HEK293T (cell line): ENCODE data around the gene PPP3R2.

Source experiments
- CTCF ChIA-PET: fragments of 350-600 bp; formaldehyde crosslinking; extraction: SDS; loops from one replicate; lab custom pipeline; 2021; ENCODE audit warnings: antibody characterized with exemption, inconsistent platforms; lab: Yijun Ruan, JAX
- POLR2A ChIA-PET: fragments of 350-600 bp; formaldehyde crosslinking; extraction: SDS; loops from one replicate; lab custom pipeline; 2020; ENCODE audit warnings: antibody characterized with exemption, inconsistent platforms; lab: Yijun Ruan, JAX
- DNase-seq: peaks from one replicate; pipeline ENCODE4 v3.0.0; 2012; ENCODE audit warnings: mixed read lengths; ENCODE audit errors: extremely low spot score
- ARNT ChIP-seq: fragments of 450-650 bp; IDR thresholded peaks from 2 replicates; pipeline ENCODE4 v1.6.1; 2017; ENCODE audit warnings: mild to moderate bottlenecking
- BHLHE40 ChIP-seq: fragments of 450-650 bp; IDR thresholded peaks from 2 replicates; pipeline ENCODE4 v1.6.1; 2016; ENCODE audit warnings: mild to moderate bottlenecking, moderate library complexity, borderline replicate concordance
- CTBP1 ChIP-seq: fragments of 450-650 bp; IDR thresholded peaks from 2 replicates; pipeline ENCODE4 v1.6.1; 2016; ENCODE audit warnings: borderline replicate concordance
- ELF4 ChIP-seq: fragments of 450-650 bp; IDR thresholded peaks from 2 replicates; pipeline ENCODE4 v1.6.1; 2017; ENCODE audit warnings: antibody characterized with exemption
- FOXA1 ChIP-seq: fragments of 450-650 bp; IDR thresholded peaks from 2 replicates; pipeline ENCODE4 v1.6.1; 2016; ENCODE audit warnings: mild to moderate bottlenecking
- FOXK2 ChIP-seq: fragments of 450-650 bp; IDR thresholded peaks from 2 replicates; pipeline ENCODE4 v1.6.1; 2016; ENCODE audit warnings: mild to moderate bottlenecking
- FOXM1 ChIP-seq: fragments of 450-650 bp; IDR thresholded peaks from 2 replicates; pipeline ENCODE4 v1.6.1; 2017; ENCODE audit warnings: mild to moderate bottlenecking, borderline replicate concordance
- HDGF ChIP-seq: fragments of 450-650 bp; IDR thresholded peaks from 2 replicates; pipeline ENCODE4 v1.6.1; 2017; ENCODE audit warnings: antibody characterized with exemption, borderline replicate concordance
- L3MBTL2 ChIP-seq: fragments of 450-650 bp; conservative IDR thresholded peaks from 2 replicates; pipeline ENCODE4 v1.6.1; 2016; ENCODE audit warnings: mild to moderate bottlenecking
- LEF1 ChIP-seq: fragments of 450-650 bp; IDR thresholded peaks from 2 replicates; pipeline ENCODE4 v1.6.1; 2017; ENCODE audit warnings: mild to moderate bottlenecking, borderline replicate concordance
- NFRKB ChIP-seq: fragments of 450-650 bp; IDR thresholded peaks from 2 replicates; pipeline ENCODE4 v1.6.1; 2016; ENCODE audit warnings: mild to moderate bottlenecking, moderate library complexity
- PKNOX1 ChIP-seq: fragments of 450-650 bp; IDR thresholded peaks from 2 replicates; pipeline ENCODE4 v1.6.1; 2016
- SP1 ChIP-seq: fragments of 450-650 bp; IDR thresholded peaks from 2 replicates; pipeline ENCODE4 v1.6.1; 2017
- SUZ12 ChIP-seq: fragments of 450-650 bp; IDR thresholded peaks from 2 replicates; pipeline ENCODE4 v1.6.1; 2016; ENCODE audit warnings: mild to moderate bottlenecking
- TARDBP ChIP-seq: fragments of 450-650 bp; IDR thresholded peaks from 2 replicates; pipeline ENCODE4 v1.6.1; 2016
- ZNF384 ChIP-seq: fragments of 450-650 bp; IDR thresholded peaks from 2 replicates; pipeline ENCODE4 v1.6.1; 2016

PPP3R2 gene, protein sequence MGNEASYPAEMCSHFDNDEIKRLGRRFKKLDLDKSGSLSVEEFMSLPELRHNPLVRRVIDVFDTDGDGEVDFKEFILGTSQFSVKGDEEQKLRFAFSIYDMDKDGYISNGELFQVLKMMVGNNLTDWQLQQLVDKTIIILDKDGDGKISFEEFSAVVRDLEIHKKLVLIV

GRCh38 chr9:101594796-101595195 is at the start of gene PPP3R2:
PPP3R2 (minus strand) TSS chr9:101594969; CDS start chr9:101594921, 48 bp downstream.
- no peak for TF ChIP-seq NFRKB
- TF ChIP-seq FOXA1, result no peak
- no peak for TF ChIP-seq FOXK2
- TF ChIP-seq ELF4, result no peak
- TF ChIP-seq BHLHE40, result no peak
- no peak for TF ChIP-seq SP1
- TF ChIP-seq ZNF384, result no peak
- no peak for TF ChIP-seq LEF1
- no peak for TF ChIP-seq PKNOX1
- no peak for TF ChIP-seq CTBP1
- no peak for TF ChIP-seq FOXM1
- TF ChIP-seq HDGF, result no peak
- no peak for TF ChIP-seq TARDBP
- TF ChIP-seq SUZ12, result no peak
- no peak for TF ChIP-seq ARNT
- TF ChIP-seq L3MBTL2, result no peak
- CTCF ChIA-PET, result no interaction called here
- no peak for DNase-seq
- POLR2A ChIA-PET, result no interaction called here

GRCh38 chr9:101639785-101640665 is 45.3 kb upstream of the PPP3R2 start:
- DNase-seq, result no peak
- CTCF ChIA-PET, result no interaction called here
- POLR2A ChIA-PET, result no interaction called here
- no peak for TF ChIP-seq SP1
- no peak for TF ChIP-seq ARNT
- TF ChIP-seq FOXM1, result no peak
- no peak for TF ChIP-seq SUZ12
- no peak for TF ChIP-seq TARDBP
- no peak for TF ChIP-seq ZNF384
- no peak for TF ChIP-seq CTBP1
- TF ChIP-seq NFRKB, result no peak
- no peak for TF ChIP-seq PKNOX1
- TF ChIP-seq LEF1, result no peak
- TF ChIP-seq FOXA1, result no peak
- TF ChIP-seq FOXK2, result no peak
- TF ChIP-seq HDGF, result no peak
- no peak for TF ChIP-seq L3MBTL2

DNA sequence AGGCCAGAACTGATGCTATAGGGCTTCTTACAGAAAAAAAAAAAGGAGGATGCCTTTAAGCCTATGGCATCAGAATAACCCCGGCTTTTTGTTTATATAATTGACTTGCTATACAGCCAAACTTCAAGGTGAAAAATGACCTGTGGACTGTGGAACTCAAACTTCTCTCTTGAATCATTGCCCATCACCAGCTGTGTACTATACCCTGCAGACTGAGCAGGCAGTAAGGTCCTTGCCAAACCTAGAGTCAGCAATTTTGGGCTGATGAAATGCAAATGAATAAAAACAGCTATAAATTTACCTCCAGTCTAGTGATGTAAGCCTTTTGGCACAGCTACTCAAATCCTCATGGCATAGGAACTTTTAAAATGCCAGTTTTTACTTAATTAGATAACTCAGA is 44.5 kb upstream of the PPP3R2 start:
- no peak for DNase-seq
- ChIA-PET POLR2A (no interaction called here), CTCF (no interaction called here)
- TF ChIP-seq BHLHE40, result no peak
- no peak for TF ChIP-seq TARDBP
- TF ChIP-seq ARNT, result no peak
- TF ChIP-seq CTBP1, result no peak

DNA sequence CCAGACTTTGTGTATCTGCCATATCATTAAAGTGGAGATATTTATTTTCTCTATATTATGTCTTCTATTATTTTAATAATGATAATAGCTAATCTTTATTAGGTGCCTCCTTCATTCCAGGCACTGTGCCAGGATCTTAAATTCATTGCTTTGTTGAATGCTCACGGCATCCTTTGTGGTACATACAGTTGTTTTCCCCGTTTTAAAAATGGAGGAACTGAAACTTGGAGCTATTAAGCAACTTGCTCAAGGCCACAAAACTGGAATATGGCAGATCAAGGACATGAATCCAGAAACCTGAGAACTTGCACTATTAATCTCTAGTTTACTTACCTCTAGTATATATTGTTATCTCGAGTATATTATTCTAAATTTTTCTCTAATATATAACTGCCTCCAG is 41.5 kb upstream of the PPP3R2 start:
- CTCF ChIA-PET, result no interaction called here
- POLR2A ChIA-PET, result no interaction called here
- no peak for TF ChIP-seq ARNT
- no peak for DNase-seq

- no peak for TF ChIP-seq PKNOX1
- TF ChIP-seq FOXK2, result no peak
- TF ChIP-seq SP1, result no peak
- no peak for TF ChIP-seq LEF1
- TF ChIP-seq CTBP1, result no peak
- no peak for TF ChIP-seq FOXM1
- no peak for TF ChIP-seq TARDBP
- no peak for TF ChIP-seq ELF4
- TF ChIP-seq ARNT, result no peak
- TF ChIP-seq HDGF, result no peak
- no peak for TF ChIP-seq ZNF384
- no peak for DNase-seq
- ChIA-PET CTCF (no interaction called here), POLR2A (no interaction called here)
Measured at GRCh38 chr9:101635473-101635872, 40.7 kb upstream of the PPP3R2 start.

DNA sequence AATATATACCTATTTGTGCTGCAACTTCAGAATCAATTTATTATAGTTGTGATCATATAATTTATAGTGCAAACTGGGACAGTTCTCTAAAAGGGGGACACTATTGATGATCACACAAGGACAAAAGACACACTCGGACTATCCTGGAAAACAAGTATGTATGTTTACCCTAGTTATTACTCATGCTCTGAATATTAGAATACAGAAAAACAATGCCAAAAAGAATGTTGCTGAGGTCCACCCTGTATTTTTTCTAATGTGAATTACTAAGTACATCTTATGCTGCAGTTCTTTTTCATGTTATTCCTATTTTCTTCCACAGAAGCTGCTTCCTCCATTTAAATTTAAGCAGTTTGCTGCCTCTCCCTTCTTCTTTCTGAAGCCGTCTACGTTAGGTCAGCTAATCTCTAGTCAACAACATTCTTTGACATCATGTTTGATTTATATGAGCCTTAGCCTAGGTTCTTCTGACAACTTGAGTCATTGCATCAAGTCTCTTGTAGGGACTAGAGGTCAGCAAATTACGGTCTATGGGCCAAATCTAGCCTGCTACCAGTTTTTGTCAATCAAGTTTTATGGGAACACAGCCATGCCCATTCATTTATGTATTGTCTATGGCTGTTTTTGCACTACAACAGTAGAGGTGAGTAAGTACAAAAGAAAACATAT is 40.1 kb upstream of the PPP3R2 start:
- DNase-seq, result no peak
- CTCF ChIA-PET, result no interaction called here
- no peak for TF ChIP-seq NFRKB
- TF ChIP-seq ARNT, result no peak
- TF ChIP-seq FOXM1, result no peak
- TF ChIP-seq TARDBP, result no peak
- no peak for TF ChIP-seq SUZ12
- TF ChIP-seq ZNF384, result no peak
- TF ChIP-seq LEF1, result no peak
- no peak for TF ChIP-seq L3MBTL2
- no peak for TF ChIP-seq FOXK2
- TF ChIP-seq BHLHE40, result no peak
- TF ChIP-seq SP1, result no peak
- POLR2A ChIA-PET, result no interaction called here
